ENCODE results near the gene ITGA1. TPM values are rescaled to one million over a fixed set of nuclear protein-coding genes. Genes with fewer than 3 reads are reported as not detected.

Gene ITGA1
- total RNA-seq, 4 donors from 2014 or later = 41.8 to 94.0 (median 69.6) TPM

GRCh38 chr5:52760695-52761366 is 26.9 kb upstream of the ITGA1 start:
- no peak for TF ChIP-seq CTCF (IDR thresholded peaks at IDR 0.05)
- TF ChIP-seq POLR2A (IDR thresholded peaks at IDR 0.05) = no peak
- intact Hi-C loops (cut with DNase I; ENCODE audit: low total_unique reads) = no loop called here
- Histone ChIP-seq H3K9me3 (no peaks in the 10 kb centered on the region), H3K4me3 (no peak overlapping the region), H3K4me1 (no peaks in the 10 kb centered on the region), H3K27me3 (no peaks in the 10 kb centered on the region), H3K27ac (no peak overlapping the region), H3K36me3 (no peaks in the 10 kb centered on the region)
- DNase-seq = no peak

- no peaks in the 10 kb centered on the region for H3K4me1 ChIP-seq
- no peaks in the 10 kb centered on the region for H3K36me3 ChIP-seq
- H3K9me3 ChIP-seq = no peaks in the 10 kb centered on the region
- intact Hi-C loops (cut with DNase I; ENCODE audit: low total_unique reads) = no loop called here
- no peak overlapping the region for H3K4me3 ChIP-seq
- H3K27me3 ChIP-seq = no peaks in the 10 kb centered on the region
- H3K27ac ChIP-seq = no peak overlapping the region
- TF ChIP-seq POLR2A (IDR thresholded peaks at IDR 0.05) (no peak), CTCF (IDR thresholded peaks at IDR 0.05) (no peak)
- no peak for DNase-seq
These were observed 20.4 kb upstream of the ITGA1 start for GRCh38 chr5:52767217-52767743.

GRCh38 chr5:52767766-52768480 is 19.8 kb upstream of the ITGA1 start:
- Histone ChIP-seq H3K4me1 (no peaks in the 10 kb centered on the region), H3K36me3 (no peaks in the 10 kb centered on the region), H3K9me3 (no peaks in the 10 kb centered on the region), H3K27ac (no peak overlapping the region), H3K4me3 (no peak overlapping the region), H3K27me3 (no peaks in the 10 kb centered on the region)
- intact Hi-C loops (cut with DNase I; ENCODE audit: low total_unique reads) = no loop called here
- DNase-seq = no peak
- TF ChIP-seq CTCF (IDR thresholded peaks at IDR 0.05) (no peak), POLR2A (IDR thresholded peaks at IDR 0.05) (no peak)

GRCh38 chr5:52769061-52769460 is 18.7 kb upstream of the ITGA1 start:
- no peaks in the 10 kb centered on the region for H3K9me3 ChIP-seq
- no peaks in the 10 kb centered on the region for H3K27me3 ChIP-seq
- TF ChIP-seq POLR2A (IDR thresholded peaks at IDR 0.05) (no peak), CTCF (IDR thresholded peaks at IDR 0.05) (no peak)
- no peaks in the 10 kb centered on the region for H3K36me3 ChIP-seq
- H3K4me3 ChIP-seq = no peak overlapping the region
- no peaks in the 10 kb centered on the region for H3K4me1 ChIP-seq
- intact Hi-C loops (cut with DNase I; ENCODE audit: low total_unique reads) = no loop called here
- no peak overlapping the region for H3K27ac ChIP-seq
- no peak for DNase-seq

- Histone ChIP-seq H3K36me3 (no peaks in the 10 kb centered on the region), H3K4me3 (no peak overlapping the region), H3K27ac (no peak overlapping the region), H3K27me3 (no peaks in the 10 kb centered on the region), H3K9me3 (no peaks in the 10 kb centered on the region), H3K4me1 (no peaks in the 10 kb centered on the region)
- DNase-seq = no peak
- intact Hi-C loops (cut with DNase I; ENCODE audit: low total_unique reads) = no loop called here
- TF ChIP-seq POLR2A (IDR thresholded peaks at IDR 0.05) = no peak
These were observed 17.3 kb upstream of the ITGA1 start for GRCh38 chr5:52770287-52770939.
